MCF 10A (cell line): Measurements from ENCODE around the gene CDH11. TPM values are rescaled to one million over a fixed set of nuclear protein-coding genes. Genes with fewer than 3 reads are reported as not detected.
A peak's percentile ranks its signal among the peaks of the same experiment; 100 is the strongest.

Experiments
- BruUV-seq: library from RNA; stranded (reverse); fragments of 400-500 nt; replicated peaks from 2 replicates; lab custom pipeline; 2021; lab: Mats Ljungman, UMichigan
- CTCF ChIA-PET: fragments of 300-600 bp; sonication (Branson Sonifier 250); formaldehyde crosslinking; extraction: SDS; loops from one replicate; lab custom pipeline; 2021; ENCODE audit warnings: antibody characterized with exemption, inconsistent platforms; lab: Yijun Ruan, JAX
- POLR2A ChIA-PET: fragments of 300-600, 350-650 bp; sonication (Branson Sonifier 250); formaldehyde crosslinking; extraction: SDS; loops from one replicate; lab custom pipeline; 2020; ENCODE audit warnings: antibody characterized with exemption, inconsistent platforms; lab: Yijun Ruan, JAX
- DNase-seq: peaks from one replicate; pipeline ENCODE4 v3.0.0-alpha.2; 2018; ENCODE audit not compliant: unreplicated experiment
- H3K27ac Mint-ChIP-seq: one replicate; pipeline ENCODE4 v1.8.0; 2022; ENCODE audit warnings: mild to moderate bottlenecking, low read depth, mixed read lengths; ENCODE audit not compliant: unreplicated experiment
- H3K27me3 Mint-ChIP-seq: one replicate; pipeline ENCODE4 v1.8.0; 2022; ENCODE audit warnings: mixed read lengths; ENCODE audit not compliant: insufficient read depth, unreplicated experiment
- H3K36me3 Mint-ChIP-seq: one replicate; pipeline ENCODE4 v1.8.0; 2022; ENCODE audit warnings: mild to moderate bottlenecking, moderate library complexity, mixed read lengths; ENCODE audit not compliant: insufficient read depth, unreplicated experiment
- H3K4me1 Mint-ChIP-seq: one replicate; pipeline ENCODE4 v1.8.0; 2022; ENCODE audit warnings: mixed read lengths; ENCODE audit not compliant: insufficient read depth, unreplicated experiment
- H3K4me3 Mint-ChIP-seq: one replicate; pipeline ENCODE4 v1.8.0; 2022; ENCODE audit warnings: mild to moderate bottlenecking, moderate library complexity, mixed read lengths; ENCODE audit not compliant: unreplicated experiment
- H3K9me3 Mint-ChIP-seq: one replicate; pipeline ENCODE4 v1.8.0; 2022; ENCODE audit warnings: mixed read lengths; ENCODE audit not compliant: unreplicated experiment
- CTCF ChIP-seq: fragments of 200-600 bp; IDR thresholded peaks from one replicate; pipeline ENCODE4 v1.8.0; 2022; ENCODE audit warnings: antibody characterized with exemption, mild to moderate bottlenecking; ENCODE audit not compliant: unreplicated experiment
- intact Hi-C: fragments of 100-400 bp; cut with micrococcal nuclease; formaldehyde crosslinking; loops from 2 replicates; pipeline ENCODE4 v1.14.1; 2022
- total RNA-seq: library from RNA; stranded (reverse); gene quantifications from 2 replicates; pipeline ENCODE4 v1.2.3, GENCODE V29; 2022

Gene CDH11
- total RNA-seq, 1 experiment from 2014 or later, result 0.33 TPM

- Mint-ChIP-seq H3K27ac (no peak overlapping the region), H3K9me3 (peaks cover 23% of the 10 kb centered on the region), H3K4me3 (no peak overlapping the region), H3K27me3 (no peaks in the 10 kb centered on the region), H3K36me3 (no peaks in the 10 kb centered on the region), H3K4me1 (no peaks in the 10 kb centered on the region)
- CTCF ChIA-PET, result no interaction called here
- intact Hi-C loops, result no loop called here
- no peak for DNase-seq
- POLR2A ChIA-PET, result no interaction called here
- TF ChIP-seq CTCF, result no peak
- BruUV-seq, result no TSS peak
Observed at GRCh38 chr16:64919929-64920607, 201.8 kb downstream of the CDH11 start.

- ChIA-PET CTCF (no interaction called here), POLR2A (no interaction called here)
- no peak for DNase-seq
- H3K36me3 Mint-ChIP-seq, result no peaks in the 10 kb centered on the region
- no TSS peak for BruUV-seq
- intact Hi-C loops, result no loop called here
- TF ChIP-seq CTCF, result no peak
- H3K27ac Mint-ChIP-seq, result no peak overlapping the region
- no peak overlapping the region for H3K4me3 Mint-ChIP-seq
- no peaks in the 10 kb centered on the region for H3K4me1 Mint-ChIP-seq
- H3K9me3 Mint-ChIP-seq, result peaks cover 23% of the 10 kb centered on the region
- H3K27me3 Mint-ChIP-seq, result no peaks in the 10 kb centered on the region
Observed at GRCh38 chr16:64919141-64919540, 202.7 kb downstream of the CDH11 start.

GRCh38 chr16:64916051-64916450, 205.8 kb downstream of the CDH11 start:
- ChIA-PET POLR2A (no interaction called here), CTCF (interaction anchor here (0.6 kb wide), 1 partner anchor 8 kb away, joined by 3 read pairs; no protein-coding TSS in a partner anchor)
- DNase-seq, result no peak
- intact Hi-C loops, result no loop called here
- Mint-ChIP-seq H3K36me3 (no peaks in the 10 kb centered on the region), H3K27ac (no peak overlapping the region), H3K27me3 (no peaks in the 10 kb centered on the region), H3K4me1 (no peaks in the 10 kb centered on the region), H3K4me3 (no peak overlapping the region), H3K9me3 (peaks cover 13% of the 10 kb centered on the region)
- TF ChIP-seq CTCF, result no peak
- no TSS peak for BruUV-seq

- Mint-ChIP-seq H3K4me1 (no peaks in the 10 kb centered on the region), H3K27me3 (no peaks in the 10 kb centered on the region), H3K4me3 (no peak overlapping the region), H3K9me3 (peaks cover 14% of the 10 kb centered on the region), H3K27ac (no peak overlapping the region), H3K36me3 (no peaks in the 10 kb centered on the region)
- intact Hi-C loops, result no loop called here
- TF ChIP-seq CTCF, result no peak
- no TSS peak for BruUV-seq
- ChIA-PET POLR2A (no interaction called here), CTCF (interaction anchor here (0.6 to 1.1 kb wide), 3 partner anchors 12 to 317 kb away, joined by 3 to 5 read pairs (median 3); no protein-coding TSS in a partner anchor)
- DNase-seq, result peak; percentile 69
Observed at GRCh38 chr16:64910356-64910755, 211.5 kb downstream of the CDH11 start.
